ENCODE measurements around the gene CMTR1.
"Not testable (repeated sequence)": the region's sequence is repeated elsewhere in the genome, so short reads cannot be mapped to it uniquely, and the experiment has no call there.

CMTR1 gene

GRCh38 chr6:37393381-37393929, 39.6 kb upstream of the CMTR1 start:
- TF ChIP-seq CTCF (IDR thresholded peaks at IDR 0.05) = no peak
- no peak overlapping the region for H3K4me3 ChIP-seq (ENCODE audit: low read depth, low read length)
- H3K27ac ChIP-seq = no peak overlapping the region
- H3K79me2 ChIP-seq = no peaks in the 10 kb centered on the region
- no peaks in the 10 kb centered on the region for H3K9me3 ChIP-seq (ENCODE audit: control insufficient read depth, low read length)
- no peaks in the 10 kb centered on the region for H3K27me3 ChIP-seq (ENCODE audit: control insufficient read depth, insufficient read depth, low read length)
- no peak overlapping the region for H3K9ac ChIP-seq
- H3K4me1 ChIP-seq = peaks cover 25% of the 10 kb centered on the region
- H2AFZ ChIP-seq = no peak overlapping the region
- no peaks in the 10 kb centered on the region for H3K36me3 ChIP-seq (ENCODE audit: control insufficient read depth, insufficient read depth, low read length)
- no peak overlapping the region for H3K4me2 ChIP-seq (ENCODE audit: low read length)

- TF ChIP-seq CTCF (IDR thresholded peaks at IDR 0.05) = no peak
- no peaks in the 10 kb centered on the region for H3K36me3 ChIP-seq (ENCODE audit: control insufficient read depth, insufficient read depth, low read length)
- H3K9ac ChIP-seq = no peak overlapping the region
- H3K79me2 ChIP-seq = no peaks in the 10 kb centered on the region
- no peaks in the 10 kb centered on the region for H3K4me1 ChIP-seq
- no peak overlapping the region for H2AFZ ChIP-seq
- no peaks in the 10 kb centered on the region for H3K9me3 ChIP-seq (ENCODE audit: control insufficient read depth, low read length)
- H3K27ac ChIP-seq = no peak overlapping the region
- H3K4me3 ChIP-seq (ENCODE audit: low read depth, low read length) = no peak overlapping the region
- no peaks in the 10 kb centered on the region for H3K27me3 ChIP-seq (ENCODE audit: control insufficient read depth, insufficient read depth, low read length)
- H3K4me2 ChIP-seq (ENCODE audit: low read length) = no peak overlapping the region
These were observed 36.3 kb upstream of the CMTR1 start for GRCh38 chr6:37396571-37397180.

GRCh38 chr6:37399131-37399530, 33.9 kb upstream of the CMTR1 start:
- Histone ChIP-seq H2AFZ (no peak overlapping the region), H3K4me2 (ENCODE audit: low read length) (no peak overlapping the region), H3K36me3 (ENCODE audit: control insufficient read depth, insufficient read depth, low read length) (no peaks in the 10 kb centered on the region), H3K27ac (no peak overlapping the region), H3K9ac (no peak overlapping the region), H3K27me3 (ENCODE audit: control insufficient read depth, insufficient read depth, low read length) (no peaks in the 10 kb centered on the region), H3K79me2 (no peaks in the 10 kb centered on the region), H3K4me1 (no peaks in the 10 kb centered on the region), H3K9me3 (ENCODE audit: control insufficient read depth, low read length) (no peaks in the 10 kb centered on the region), H3K4me3 (ENCODE audit: low read depth, low read length) (no peak overlapping the region)
- no peak for TF ChIP-seq CTCF (IDR thresholded peaks at IDR 0.05)

GRCh38 chr6:37399795-37400490, 33.1 kb upstream of the CMTR1 start:
- no peak overlapping the region for H3K4me3 ChIP-seq (ENCODE audit: low read depth, low read length)
- no peak overlapping the region for H3K4me2 ChIP-seq (ENCODE audit: low read length)
- no peaks in the 10 kb centered on the region for H3K36me3 ChIP-seq (ENCODE audit: control insufficient read depth, insufficient read depth, low read length)
- H3K9me3 ChIP-seq (ENCODE audit: control insufficient read depth, low read length) = no peaks in the 10 kb centered on the region
- no peaks in the 10 kb centered on the region for H3K4me1 ChIP-seq
- no peak overlapping the region for H2AFZ ChIP-seq
- no peaks in the 10 kb centered on the region for H3K79me2 ChIP-seq
- H3K27ac ChIP-seq = no peak overlapping the region
- H3K27me3 ChIP-seq (ENCODE audit: control insufficient read depth, insufficient read depth, low read length) = no peaks in the 10 kb centered on the region
- H3K9ac ChIP-seq = no peak overlapping the region
- no peak for TF ChIP-seq CTCF (IDR thresholded peaks at IDR 0.05)

- not testable (repeated sequence) for H3K4me1 ChIP-seq; H2AFZ ChIP-seq; H3K4me3 ChIP-seq (ENCODE audit: low read depth, low read length); H3K9ac ChIP-seq; H3K27ac ChIP-seq; H3K36me3 ChIP-seq (ENCODE audit: control insufficient read depth, insufficient read depth, low read length); H3K9me3 ChIP-seq (ENCODE audit: control insufficient read depth, low read length); H3K79me2 ChIP-seq; H3K4me2 ChIP-seq (ENCODE audit: low read length); H3K27me3 ChIP-seq (ENCODE audit: control insufficient read depth, insufficient read depth, low read length)
These were observed 31.4 kb upstream of the CMTR1 start for GRCh38 chr6:37401658-37402057.

Measured in parathyroid adenoma (tissue), 2 donors.